Urothelium cell line (cell line): ENCODE results near the gene ALPK1.

Experiments
- DNase-seq: peaks from one replicate; pipeline ENCODE4 v3.0.0; 2011; ENCODE audit warnings: low spot score, mixed read lengths
- FAIRE-seq: peaks from 2 replicates; lab custom pipeline; 2011; peaks lifted over from hg19 to GRCh38; lab: Jason Lieb, UNC

The ALPK1 gene

DNA sequence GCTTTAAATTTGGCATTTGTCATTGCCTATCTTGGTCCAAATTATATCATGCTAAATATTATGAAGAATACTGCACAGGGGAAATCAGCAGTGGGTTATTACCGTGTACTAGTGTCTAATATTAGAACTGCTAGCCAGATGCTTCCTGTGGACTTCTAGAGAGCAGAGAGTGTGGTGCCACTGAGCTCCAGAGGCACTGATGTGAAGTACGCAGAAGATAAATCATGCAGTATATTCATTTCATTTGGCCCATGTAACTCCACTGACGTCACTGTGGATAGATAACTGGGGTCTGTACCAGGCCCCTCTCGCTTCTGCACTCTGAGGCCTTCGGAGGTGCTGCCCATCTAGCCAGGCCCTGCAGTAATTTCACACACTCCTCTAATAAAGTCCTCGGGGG is 80.0 kb downstream of the ALPK1 start:
- FAIRE-seq (no peak), DNase-seq (no peak)

DNA sequence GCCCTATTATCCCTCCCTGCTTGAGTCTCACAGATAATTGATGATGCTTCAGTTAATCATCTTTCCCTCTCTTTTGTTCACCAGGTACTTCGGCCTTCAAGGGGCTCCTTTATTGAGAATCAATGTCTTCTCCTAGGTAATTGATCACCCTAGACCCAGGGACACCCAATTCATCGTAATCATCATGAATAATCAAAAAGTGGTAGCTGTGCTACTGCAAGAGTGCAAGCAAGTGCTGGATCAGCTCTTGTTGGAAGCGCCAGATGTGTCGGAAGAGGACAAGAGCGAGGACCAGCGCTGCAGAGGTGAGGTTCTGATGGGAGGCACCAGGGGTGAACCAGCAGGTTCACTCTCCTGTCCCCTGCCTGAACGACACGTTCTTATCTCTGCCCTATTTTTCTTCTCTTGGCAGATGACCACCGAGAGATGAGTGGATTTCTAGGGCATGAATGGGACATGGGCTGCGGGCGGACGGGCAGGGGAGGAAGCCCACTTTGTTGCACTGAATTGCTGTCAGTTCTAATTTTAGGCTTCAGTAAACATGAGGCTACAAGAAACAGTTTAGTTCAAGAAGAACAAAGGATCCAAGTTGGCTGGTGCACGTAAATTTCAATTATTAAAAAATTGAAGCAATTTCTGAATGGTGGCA is 80.5 kb downstream of the ALPK1 start:
- DNase-seq (no peak), FAIRE-seq (no peak)

DNA sequence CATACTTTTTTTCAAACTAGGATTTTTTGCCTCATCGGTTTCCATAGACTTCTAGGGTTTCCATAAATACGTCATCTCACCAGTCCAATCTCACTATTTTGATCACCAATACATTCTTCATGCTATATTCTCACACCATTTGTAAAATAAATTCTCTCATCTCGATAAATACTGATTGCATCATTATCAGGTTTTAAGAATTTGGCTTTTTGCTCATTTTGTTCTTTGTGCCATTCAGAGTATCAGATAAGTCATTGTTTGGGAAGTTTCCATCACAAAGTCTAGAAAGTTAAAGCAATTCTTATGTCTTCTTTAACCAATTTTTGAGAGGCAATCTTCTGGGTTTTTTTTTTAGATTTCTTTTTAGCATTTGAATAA is 81.1 kb downstream of the ALPK1 start:
- no peak for FAIRE-seq
- no peak for DNase-seq

DNA sequence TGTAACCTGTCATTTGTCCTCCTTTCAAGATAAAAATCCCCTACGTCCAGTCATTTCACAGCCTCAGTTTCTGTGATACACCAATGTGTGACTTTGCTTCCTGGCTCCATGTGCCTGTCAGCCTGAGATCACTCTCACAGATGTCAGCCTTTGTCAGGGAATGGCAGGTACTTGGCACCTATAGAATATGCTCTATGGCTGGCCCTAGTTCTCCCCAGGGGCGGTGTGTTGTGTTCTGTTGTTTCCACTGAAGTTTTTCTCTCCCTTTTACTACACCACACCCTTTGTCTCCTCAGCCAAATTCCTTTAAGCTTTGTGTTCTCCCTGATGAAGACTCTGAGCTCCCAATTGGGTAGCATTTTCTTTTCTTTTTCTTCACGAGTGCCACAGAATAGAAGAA is 81.7 kb downstream of the ALPK1 start:
- FAIRE-seq (no peak), DNase-seq (no peak)

DNA sequence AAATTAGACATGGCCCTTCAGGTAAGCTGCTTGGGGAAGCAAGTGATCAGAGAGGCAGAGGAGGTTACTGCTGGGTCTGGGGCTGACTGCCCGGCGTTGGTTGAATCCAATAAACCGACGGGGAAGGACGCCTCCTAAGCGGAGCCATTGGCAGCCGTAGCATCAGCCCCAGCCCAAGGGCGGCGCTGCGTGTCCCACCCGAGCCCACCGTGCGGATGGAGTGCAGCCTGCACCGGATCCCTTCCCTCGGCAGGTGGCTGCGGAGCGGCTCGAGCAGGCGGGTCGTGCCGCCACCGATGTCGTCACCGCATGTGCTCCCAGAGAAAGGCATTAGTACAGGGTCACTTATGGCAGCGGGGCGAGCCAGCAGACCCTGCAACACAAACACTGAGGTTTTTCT is 82.1 kb downstream of the ALPK1 start:
- FAIRE-seq (no peak), DNase-seq (no peak)

DNA sequence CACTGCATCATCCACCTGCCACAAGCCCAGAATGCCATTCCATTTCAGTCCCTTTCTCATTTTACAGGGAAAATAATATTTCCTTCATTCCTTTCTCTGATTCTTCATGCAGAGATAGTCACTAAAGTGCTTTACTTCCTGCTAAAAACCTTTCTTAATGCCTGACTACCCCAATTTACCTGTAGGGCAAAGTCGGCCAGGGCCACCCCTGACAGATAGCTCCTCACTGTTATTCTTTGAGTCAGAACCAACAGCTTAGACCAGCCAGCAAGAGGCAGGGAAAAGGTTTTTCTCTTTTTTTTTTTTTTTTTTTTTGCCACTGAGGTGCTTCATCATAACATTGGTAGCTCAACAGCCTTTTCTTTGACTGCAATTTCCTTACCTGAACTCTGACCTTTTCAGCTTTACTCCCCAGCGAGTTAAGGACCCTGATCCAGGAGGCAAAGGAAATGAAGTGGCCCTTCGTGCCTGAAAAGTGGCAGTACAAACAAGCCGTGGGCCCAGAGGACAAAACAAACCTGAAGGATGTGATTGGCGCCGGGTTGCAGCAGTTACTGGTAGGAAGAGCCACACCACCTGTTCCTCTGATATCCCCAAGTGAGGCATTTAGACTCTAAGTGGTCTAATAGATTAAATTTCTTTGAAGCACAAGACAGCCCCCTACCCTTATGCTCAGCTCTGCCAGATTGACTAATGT is 85.0 kb downstream of the ALPK1 start:
- DNase-seq (no peak), FAIRE-seq (no peak)

DNA sequence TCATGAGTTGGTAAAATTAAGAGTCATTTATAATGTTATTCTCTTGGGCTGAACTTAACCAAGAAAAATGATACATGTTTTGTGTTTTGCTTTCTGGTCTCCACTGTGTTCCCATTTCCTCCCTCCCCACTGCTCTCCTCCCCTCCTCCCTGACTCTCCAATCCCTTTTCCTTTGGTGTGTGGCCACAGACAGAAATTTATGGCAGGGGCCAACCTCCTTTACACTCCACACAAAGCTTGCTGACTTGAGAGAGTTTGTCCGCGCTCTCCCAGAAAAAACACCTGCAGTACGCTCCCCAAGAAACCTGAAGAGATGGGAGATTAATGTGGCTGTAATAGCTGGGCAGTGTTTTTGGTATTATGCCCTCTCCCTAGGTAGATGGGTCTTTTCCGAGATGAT is 88.9 kb downstream of the ALPK1 start:
- no peak for DNase-seq

DNA sequence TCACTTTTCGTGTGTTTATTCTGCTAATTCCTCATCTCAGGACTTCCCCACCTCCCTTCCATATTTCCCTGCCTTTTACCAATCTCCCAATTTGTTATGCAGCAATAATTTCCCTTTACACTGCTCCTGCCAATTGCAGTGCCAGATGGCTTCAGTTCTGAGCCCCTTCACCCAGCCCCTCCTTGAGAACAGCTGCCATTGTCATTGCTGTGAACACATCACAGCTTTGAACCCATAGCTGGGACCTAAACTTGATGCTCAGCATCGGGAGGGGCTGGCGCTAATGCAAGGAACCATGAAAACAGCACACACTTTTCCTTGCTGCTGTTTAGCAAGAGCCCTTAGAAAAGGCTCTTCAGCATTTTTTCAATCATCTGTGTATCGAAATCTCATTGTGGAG is 104.9 kb downstream of the ALPK1 start:
- DNase-seq (no peak), FAIRE-seq (no peak)

More for the DNA sequence above, 88.9 kb downstream of the ALPK1 start:
- no peak for FAIRE-seq

DNA sequence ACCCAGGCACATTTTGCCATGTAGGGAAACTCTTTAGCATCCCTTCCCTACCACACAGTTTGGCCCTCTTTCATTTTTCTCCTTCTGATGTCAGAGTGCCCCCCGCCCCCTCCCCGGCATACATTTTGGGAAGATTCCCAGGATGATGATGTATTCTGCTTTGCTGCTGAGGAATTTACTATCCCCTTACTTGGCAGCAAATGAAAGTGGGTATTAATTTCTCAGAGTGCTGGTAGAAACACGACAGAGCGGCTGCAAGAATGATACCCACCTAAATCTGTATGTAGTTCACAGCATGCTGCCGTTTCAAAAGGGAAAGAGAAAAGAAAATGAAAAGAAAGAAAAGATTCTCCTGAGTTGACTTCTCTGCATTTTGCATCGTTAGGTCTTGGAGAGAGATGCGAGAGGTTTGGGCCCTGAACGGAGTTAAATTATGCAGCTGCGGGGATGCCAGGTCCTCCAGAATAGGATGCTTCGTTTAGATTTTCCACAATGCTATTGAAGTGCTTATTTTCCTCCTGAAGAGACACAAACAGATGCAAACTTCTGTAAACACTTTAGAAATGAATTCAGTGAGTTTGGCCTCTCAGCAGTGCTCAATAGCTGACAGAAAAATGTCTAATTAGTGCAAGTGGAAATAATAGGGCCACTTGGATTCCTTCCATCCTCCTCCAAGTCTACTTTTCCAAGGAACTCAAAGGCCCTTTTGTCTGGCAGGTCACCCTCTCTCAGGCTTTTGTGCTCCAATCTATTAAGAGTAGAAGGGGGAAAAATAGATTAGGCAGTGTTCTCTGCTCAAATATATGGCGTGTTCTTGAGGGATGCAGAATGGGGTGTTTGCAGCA is 106.2 kb downstream of the ALPK1 start:
- no peak for FAIRE-seq
- no peak for DNase-seq

DNA sequence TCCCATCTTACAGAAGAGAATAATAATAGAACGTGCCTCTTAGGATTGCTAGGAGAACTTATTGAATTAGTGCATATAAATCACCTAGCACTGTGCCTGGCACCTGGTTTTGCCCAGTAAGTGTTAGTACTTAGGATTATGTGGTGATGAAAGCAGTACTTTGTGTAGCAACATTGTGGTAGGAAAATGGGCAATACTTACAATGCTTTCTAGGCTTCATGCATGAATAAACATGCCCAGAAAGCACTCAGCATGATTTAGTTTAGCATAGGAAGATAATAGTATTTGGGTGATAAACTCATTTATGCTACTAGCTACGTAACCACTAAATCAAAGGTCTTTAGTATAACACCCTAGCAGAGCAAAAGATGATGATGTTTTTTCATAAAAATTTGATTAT is 113.2 kb downstream of the ALPK1 start:
- DNase-seq: no peak
- no peak for FAIRE-seq

DNA sequence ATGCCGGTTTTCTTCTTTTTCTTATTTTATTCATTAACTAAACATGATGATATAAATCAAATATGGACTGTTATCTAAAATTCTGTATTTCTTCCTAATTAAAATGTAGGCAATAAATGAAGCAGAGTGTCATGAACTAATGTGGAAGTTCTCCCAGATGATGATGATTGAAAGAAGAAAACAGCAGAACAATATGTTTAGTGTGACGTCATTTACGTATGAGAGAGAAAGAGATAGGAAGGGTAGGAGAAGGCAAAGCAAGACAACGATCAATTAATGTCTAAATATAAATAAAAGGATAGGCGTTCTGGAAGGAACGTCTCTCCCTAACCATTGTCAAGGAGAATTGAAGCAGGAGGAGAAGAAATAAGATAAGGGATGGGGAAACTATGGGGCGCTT is 113.6 kb downstream of the ALPK1 start:
- no peak for DNase-seq
- FAIRE-seq: no peak

DNA sequence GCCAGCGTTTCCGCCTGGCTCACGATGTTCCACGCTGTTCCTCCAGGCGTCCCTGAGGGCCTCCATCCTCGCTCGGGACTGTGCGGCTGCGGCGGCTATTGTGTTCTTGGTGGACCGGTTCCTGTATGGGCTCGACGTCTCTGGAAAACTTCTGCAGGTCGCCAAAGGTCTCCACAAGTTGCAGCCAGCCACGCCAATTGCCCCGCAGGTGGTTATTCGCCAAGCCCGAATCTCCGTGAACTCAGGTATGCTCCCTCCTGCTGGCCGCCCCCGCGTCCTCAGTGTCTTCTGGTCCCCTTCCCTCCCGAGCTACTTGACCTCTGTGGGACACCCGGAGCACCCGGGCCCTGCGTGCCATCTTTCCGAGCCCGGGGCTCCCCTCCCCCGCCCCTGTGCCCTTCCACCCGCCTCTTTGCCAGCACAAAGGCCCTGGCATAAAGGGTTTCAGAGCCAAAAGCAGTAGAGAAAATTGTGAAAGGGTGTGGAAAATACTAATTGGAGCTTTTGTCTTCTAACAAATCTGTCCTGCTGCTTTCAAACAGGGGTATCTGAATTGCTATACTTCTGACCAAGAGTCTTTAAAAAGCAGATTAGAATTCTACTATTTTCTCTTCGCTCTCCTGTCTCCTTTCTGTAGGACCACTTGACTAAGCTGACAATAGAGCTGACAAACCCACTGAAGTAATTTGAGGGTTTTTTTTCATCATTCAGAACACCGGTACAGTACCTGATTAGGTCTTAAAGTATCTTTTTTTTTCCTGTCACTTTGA is 114.8 kb downstream of the ALPK1 start:
- FAIRE-seq (no peak), DNase-seq (no peak)

DNA sequence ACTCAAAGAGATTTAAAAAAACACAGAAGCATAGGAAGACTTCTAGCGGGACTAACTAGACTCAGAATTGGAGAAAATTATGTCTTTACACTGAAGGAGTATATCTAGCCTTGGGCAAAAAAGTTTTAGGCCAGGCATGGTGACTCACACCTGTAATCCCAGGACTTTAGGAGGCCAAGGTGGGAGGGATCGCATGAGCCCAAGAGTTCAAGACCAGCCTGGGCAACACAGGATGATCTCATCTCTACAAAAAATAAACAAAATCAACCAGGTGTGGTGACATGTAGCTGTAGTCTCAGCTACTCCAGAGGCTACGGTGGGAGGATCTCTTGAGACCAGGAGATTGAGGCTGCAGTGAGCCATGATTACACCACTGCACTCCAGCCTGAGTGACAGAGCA is 119.3 kb downstream of the ALPK1 start:
- no peak for DNase-seq
- FAIRE-seq: no peak

DNA sequence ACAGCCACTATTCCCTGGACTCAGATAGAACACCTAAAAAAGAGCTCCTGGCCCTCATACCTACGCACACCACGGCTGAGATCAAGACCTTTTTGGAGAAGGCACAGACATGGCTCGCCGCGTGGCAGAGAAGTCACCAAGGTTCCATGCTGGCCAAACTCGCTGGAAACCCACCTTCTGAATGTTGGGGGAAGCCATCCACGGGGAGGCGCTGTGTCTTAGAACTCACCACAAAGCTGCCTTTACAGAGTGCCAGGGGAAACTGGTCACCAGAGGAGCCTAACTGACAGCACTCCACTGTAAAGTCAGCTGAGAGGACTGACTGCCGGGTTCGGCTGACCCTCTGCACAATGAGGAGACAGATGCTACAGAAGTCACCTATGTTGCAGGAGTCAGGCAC is 120.9 kb downstream of the ALPK1 start:
- FAIRE-seq (no peak), DNase-seq (no peak)

DNA sequence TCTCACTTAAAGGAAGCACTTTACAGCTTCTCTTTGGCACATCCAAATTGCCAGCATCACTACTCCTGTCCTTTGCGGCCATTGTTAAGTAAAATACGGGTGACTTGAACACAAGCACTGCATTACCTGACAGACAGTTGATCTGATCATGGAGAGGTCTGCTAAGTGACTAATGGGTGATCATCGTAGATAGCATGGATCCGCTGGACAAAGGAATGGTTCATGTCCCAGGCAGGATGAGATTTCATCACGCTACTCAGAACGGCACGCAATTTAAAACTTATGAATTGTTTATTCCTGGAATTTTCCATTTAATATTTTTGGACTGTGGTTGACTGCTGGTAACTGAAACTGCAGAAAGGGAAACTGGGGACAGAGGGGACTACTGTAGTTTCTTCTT is 124.7 kb downstream of the ALPK1 start:
- FAIRE-seq: no peak
- DNase-seq: no peak

DNA sequence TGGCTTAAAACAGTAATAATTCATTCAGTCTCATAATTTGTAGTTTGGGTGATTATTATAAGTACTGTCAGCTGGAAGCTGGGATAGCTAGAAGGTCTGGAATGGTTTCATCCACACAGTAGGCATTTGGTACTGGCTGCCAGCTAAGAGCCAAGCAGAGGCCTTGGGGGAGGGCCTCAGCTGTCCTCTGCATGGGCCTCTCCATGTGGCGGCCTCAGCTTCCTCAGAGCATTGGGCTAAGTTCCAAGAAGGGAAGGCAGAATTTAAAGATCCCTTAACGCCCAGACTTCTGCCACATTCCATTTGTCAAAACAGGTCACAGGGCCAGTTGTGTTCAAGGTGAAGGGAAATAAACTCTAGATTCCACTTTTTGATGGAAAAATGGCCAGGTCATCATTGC is 125.5 kb downstream of the ALPK1 start:
- no peak for FAIRE-seq
- DNase-seq: no peak

DNA sequence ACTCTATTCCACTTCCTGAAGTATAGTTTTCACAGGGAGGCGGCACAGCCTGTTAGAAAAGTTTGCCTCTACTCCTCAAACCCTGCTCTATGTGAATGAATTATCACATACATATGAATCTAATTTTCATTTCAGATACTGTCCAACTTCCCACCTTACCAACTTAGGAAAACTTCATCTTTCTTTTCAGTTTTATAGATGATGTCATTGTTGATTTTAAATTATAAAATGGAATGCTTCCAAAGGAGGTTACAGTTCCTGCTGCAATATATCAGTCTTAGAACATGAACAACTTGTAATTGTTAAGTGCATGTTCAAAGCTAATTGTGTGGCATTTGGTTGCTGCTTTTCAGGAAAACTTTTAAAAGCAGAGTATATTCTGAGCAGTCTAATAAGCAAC is 126.4 kb downstream of the ALPK1 start:
- no peak for FAIRE-seq
- no peak for DNase-seq

DNA sequence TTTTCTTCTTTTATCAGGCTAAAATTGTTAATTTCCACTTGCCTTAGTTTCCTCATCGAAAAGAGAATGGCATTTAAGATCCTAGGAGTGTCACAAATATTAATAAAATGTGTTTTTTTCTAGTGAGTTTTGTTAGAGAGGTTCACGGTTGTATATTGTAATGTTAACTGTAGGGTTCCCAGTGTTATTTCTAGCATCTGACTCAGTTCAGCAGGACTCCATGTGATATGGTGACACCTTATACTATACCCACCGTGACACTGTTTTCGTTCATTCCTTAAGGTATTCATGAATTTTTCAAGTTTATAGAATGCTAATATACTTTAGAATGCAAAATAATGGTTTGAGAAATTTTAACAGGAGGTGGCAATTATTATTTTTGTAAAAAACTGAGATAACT is 128.7 kb downstream of the ALPK1 start:
- DNase-seq (no peak), FAIRE-seq (no peak)

DNA sequence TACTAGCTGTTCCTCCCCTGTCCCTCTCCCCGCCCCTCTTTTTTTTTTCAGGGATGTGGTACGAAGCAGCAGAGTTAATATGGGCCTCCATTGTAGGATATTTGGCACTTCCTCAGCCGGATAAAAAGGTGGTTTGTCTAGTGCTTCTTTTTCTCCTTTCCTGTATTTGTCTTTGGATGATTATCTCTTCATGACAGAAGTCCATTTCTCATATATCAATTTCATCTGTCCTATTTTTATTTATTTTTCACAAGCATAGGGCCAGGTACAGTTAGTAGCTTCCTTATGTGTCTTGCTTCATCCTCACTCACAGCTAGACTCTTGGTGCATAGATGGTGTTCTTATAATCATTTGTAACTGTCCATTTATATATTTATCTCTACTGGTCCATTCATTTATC is 129.2 kb downstream of the ALPK1 start:
- FAIRE-seq (no peak), DNase-seq (no peak)

DNA sequence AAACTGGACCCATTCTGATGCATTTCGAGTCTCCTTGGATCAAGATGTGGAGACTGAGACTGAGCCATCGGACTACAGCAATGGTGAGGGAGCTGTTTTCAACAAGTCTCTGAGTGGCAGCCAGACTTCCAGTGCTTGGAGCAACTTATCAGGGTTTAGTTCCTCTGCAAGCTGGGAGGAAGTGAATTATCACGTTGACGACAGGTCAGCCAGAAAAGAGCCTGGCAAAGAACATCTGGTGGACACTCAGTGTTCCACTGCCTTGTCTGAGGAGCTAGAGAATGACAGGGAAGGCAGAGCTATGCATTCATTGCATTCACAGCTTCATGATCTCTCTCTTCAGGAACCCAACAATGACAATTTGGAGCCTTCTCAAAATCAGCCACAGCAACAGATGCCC is 134.0 kb downstream of the ALPK1 start:
- FAIRE-seq: no peak
- no peak for DNase-seq

DNA sequence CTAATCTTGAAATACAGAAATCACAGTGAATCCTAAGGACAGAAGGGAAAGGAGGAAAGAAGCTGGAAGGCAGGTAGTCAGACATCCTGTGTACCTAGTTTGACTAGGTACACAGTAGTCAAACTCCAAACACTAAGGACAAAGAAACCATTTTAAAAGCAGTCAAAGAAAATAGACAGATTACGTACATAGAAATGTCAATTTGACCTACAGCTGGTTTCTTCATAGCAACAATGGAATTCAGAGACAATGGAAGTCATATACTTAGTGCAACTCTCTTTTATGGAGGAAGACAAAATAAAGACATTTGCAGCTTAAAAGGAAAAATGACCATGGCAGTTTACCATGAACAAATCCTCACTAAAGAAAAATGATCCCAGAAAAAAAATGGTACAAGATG is 139.8 kb downstream of the ALPK1 start:
- DNase-seq (no peak), FAIRE-seq (no peak)
